Spleen (tissue), 11 donors: ENCODE results near the gene ANO3. TPM values are rescaled to one million over a fixed set of nuclear protein-coding genes. Genes with fewer than 3 reads are reported as not detected.
"Not testable (repeated sequence)": the region's sequence is repeated elsewhere in the genome, so short reads cannot be mapped to it uniquely, and the experiment has no call there.

ENCODE experiments used
- DNase-seq: peaks from one replicate; pipeline ENCODE4 v3.0.0-alpha.2; 2020
- H3K27ac ChIP-seq, 8 donors: fragments of 200-600 bp; sonication (generic) in 7 of 8; 1 replicate in 4 of 8; 2 replicates in 4 of 8; pipeline versions ENCODE4 v1.5.0 to v1.8.0; 2016 to 2021; ENCODE audit warnings: inconsistent platforms in 4 of 8, mild to moderate bottlenecking in 4 of 8, moderate library complexity in 1 of 8
- H3K27me3 ChIP-seq, 7 donors: fragments of 200-600 bp; sonication (generic) in 6 of 7; replicated peaks in 1 of 7; 1 replicate in 4 of 7; 2 replicates in 3 of 7; pipeline versions ENCODE4 v1.5.0 to v1.8.0; 2016 to 2021; ENCODE audit warnings: inconsistent platforms in 3 of 7, mild to moderate bottlenecking in 1 of 7
- H3K36me3 ChIP-seq, 6 donors: fragments of 200-600 bp; sonication (generic) in 5 of 6; 1 replicate in 4 of 6; 2 replicates in 2 of 6; pipeline versions ENCODE4 v1.5.0 to v1.8.0; 2016 to 2021; ENCODE audit warnings: inconsistent platforms in 2 of 6
- H3K4me1 ChIP-seq, 6 donors: fragments of 200-600 bp; sonication (generic) in 5 of 6; 1 replicate in 3 of 6; 2 replicates in 3 of 6; pipeline versions ENCODE4 v1.5.0 to v1.8.0; 2016 to 2021; ENCODE audit warnings: inconsistent platforms in 3 of 6
- H3K4me3 ChIP-seq, 8 donors: fragments of 200-600 bp; sonication (generic) in 7 of 8; 1 replicate in 4 of 8; 2 replicates in 4 of 8; pipeline versions ENCODE4 v1.5.0 to v1.8.0; 2016 to 2021; ENCODE audit warnings: inconsistent platforms in 4 of 8, mild to moderate bottlenecking in 4 of 8, moderate library complexity in 2 of 8
- H3K9me3 ChIP-seq, 8 donors: fragments of 200-600 bp; sonication (generic) in 7 of 8; 1 replicate in 4 of 8; 2 replicates in 4 of 8; pipeline versions ENCODE4 v1.5.0 to v1.8.0; 2016 to 2021; ENCODE audit warnings: inconsistent platforms in 4 of 8
- POLR2A ChIP-seq, 3 donors: fragments of 450-650 bp; IDR thresholded peaks; one replicate each; pipeline ENCODE4 v1.5.1; 2017; ENCODE audit warnings: antibody characterized with exemption in 3 of 3, mild to moderate bottlenecking in 1 of 3
- POLR2AphosphoS5 ChIP-seq, 3 donors: sonication (generic); formaldehyde crosslinking; IDR thresholded peaks; one replicate each; pipeline ENCODE4 v1.5.1; 2017; ENCODE audit warnings: antibody characterized with exemption in 3 of 3
- WGBS, 5 donors: extraction: QIAGEN DNeasy Blood & Tissue Kit in 3 of 5; methylation state at CpG; one replicate each; pipeline versions ENCODE4 v1.1.5 to v1.1.7; 2013 to 2018; 5-methylcytosine and 5-hydroxymethylcytosine counted together
- intact Hi-C: fragments of 100-400 bp; cut with DNase I; formaldehyde crosslinking; loops from one replicate; pipeline ENCODE4 v1.15.0; 2023; ENCODE audit warnings: low total_unique reads
- polyA plus RNA-seq, 3 donors: library from polyadenylated mRNA; stranded (reverse); fragments of 200-250 nt; gene quantifications; one replicate each; pipeline ENCODE4 v1.2.1, GENCODE V29; 2013
- total RNA-seq, 7 donors: library from RNA; depleted of rRNA in 3 of 7; stranded (reverse); fragments of >200 nt in 3 of 7; fragmentation: NEBNext Ultra II Directional in 4 of 7; extraction: Animal tissue kit (Norgen Biotek cat#: 25700) in 4 of 7; gene quantifications; one replicate each; pipeline versions ENCODE4 v1.1.0 to v1.2.1, GENCODE V29; 2016 to 2021
- TF ChIP-seq, protein P1 (sequence below), 11 experiments: fragments of 200-600 bp in 7 of 11; fragments of 450-650 bp in 4 of 11; sonication (generic) in 4 of 11; IDR thresholded peaks in 8 of 11; conservative IDR thresholded peaks in 3 of 11; 1 replicate in 7 of 11; 2 replicates in 4 of 11; pipeline versions ENCODE4 v1.4.0 to v1.8.0; 2016 to 2021; ENCODE audit warnings: antibody characterized with exemption in 11 of 11, inconsistent platforms in 4 of 11, mild to moderate bottlenecking in 1 of 11
- donor health status: healthy with polysubstance abuse.
- donor health status: DM: no; HTN: no; CAD: no; lungs with moderate emphysema.
- donor health status: DM: no; HTN: no; CAD: no.
- donor health status: Bipolar disorder and iron deficiency.
- donor health status: healthy.
- donor health status: DM: no; HTN: no; CAD: no.
- donor health status: DM: yes; HTN: yes; CAD: no.

Gene ANO3
- total and polyA plus RNA-seq, 10 donors: 0.03 to 2.6 (median 0.26) TPM; not detected in 4

DNA sequence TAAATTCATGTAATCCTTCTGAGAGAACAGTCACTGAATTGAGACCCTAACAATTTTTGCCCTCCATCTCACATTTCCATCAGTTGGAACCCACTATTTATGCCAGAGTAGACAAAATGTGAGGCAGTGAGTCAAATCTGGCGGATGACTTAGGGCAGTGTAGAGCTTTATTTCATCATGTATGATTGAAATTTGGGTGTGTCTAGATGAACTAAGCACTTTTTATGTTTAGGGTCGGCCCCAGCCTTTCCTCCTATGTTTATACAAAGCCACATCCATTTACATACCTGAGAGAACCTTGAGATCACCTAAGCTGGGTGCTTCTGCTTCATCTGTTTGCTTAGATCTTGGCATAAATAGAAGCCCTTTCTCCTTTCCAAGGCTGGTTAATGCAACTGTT is 255.1 kb downstream of the ANO3 start:
- Histone ChIP-seq H3K4me3 (no peak overlapping the region), H3K4me1 (no peaks in the 10 kb centered on the region), H3K27ac (no peak overlapping the region), H3K27me3 (no peaks in the 10 kb centered on the region), H3K36me3 (no peaks in the 10 kb centered on the region), H3K9me3 (peaks cover 0 to 6% (median 0%) of the 10 kb centered on the region in 8 donors)
- intact Hi-C loops: no loop called here
- DNase-seq: no peak
- no peak for TF ChIP-seq POLR2A (IDR thresholded peaks at IDR 0.05)
- TF ChIP-seq POLR2AphosphoS5 (IDR thresholded peaks at IDR 0.05): no peak
- TF ChIP-seq, protein P1, sequence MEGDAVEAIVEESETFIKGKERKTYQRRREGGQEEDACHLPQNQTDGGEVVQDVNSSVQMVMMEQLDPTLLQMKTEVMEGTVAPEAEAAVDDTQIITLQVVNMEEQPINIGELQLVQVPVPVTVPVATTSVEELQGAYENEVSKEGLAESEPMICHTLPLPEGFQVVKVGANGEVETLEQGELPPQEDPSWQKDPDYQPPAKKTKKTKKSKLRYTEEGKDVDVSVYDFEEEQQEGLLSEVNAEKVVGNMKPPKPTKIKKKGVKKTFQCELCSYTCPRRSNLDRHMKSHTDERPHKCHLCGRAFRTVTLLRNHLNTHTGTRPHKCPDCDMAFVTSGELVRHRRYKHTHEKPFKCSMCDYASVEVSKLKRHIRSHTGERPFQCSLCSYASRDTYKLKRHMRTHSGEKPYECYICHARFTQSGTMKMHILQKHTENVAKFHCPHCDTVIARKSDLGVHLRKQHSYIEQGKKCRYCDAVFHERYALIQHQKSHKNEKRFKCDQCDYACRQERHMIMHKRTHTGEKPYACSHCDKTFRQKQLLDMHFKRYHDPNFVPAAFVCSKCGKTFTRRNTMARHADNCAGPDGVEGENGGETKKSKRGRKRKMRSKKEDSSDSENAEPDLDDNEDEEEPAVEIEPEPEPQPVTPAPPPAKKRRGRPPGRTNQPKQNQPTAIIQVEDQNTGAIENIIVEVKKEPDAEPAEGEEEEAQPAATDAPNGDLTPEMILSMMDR (IDR thresholded peaks at IDR 0.05 in 8 of 11, conservative IDR thresholded peaks at IDR 0.05 in 3 of 11): no peak
- WGBS, 5 donors: 57 to 78% (median 65%) methylated on average over 2 of the region's 2 CpGs

DNA sequence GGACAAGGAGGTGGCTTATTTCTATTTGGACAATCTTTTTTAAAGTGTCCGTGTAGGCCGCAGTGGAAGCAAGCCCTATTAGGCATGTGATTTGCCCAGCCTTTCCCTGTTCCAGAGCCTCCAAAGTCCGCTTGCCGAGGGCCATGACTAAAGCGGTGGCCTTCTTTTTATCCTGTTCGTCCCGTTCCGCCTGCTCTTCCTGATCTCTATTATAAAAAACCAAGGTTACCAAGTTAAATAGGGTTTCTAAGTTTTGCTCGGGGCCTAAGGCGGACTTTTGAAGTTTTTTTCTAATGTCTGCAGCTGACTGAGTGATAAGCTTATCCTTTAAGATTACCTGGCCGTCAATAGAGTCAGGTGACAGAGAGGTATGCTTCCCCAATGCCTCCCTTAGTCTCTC is 261.8 kb downstream of the ANO3 start:
- Histone ChIP-seq H3K4me1 (no peaks in the 10 kb centered on the region), H3K4me3 (no peak overlapping the region), H3K9me3 (peaks cover 0 to 6% (median 0%) of the 10 kb centered on the region in 8 donors), H3K27ac (no peak overlapping the region), H3K27me3 (no peaks in the 10 kb centered on the region), H3K36me3 (no peaks in the 10 kb centered on the region)
- intact Hi-C loops: no loop called here
- TF ChIP-seq POLR2A (IDR thresholded peaks at IDR 0.05): no peak
- TF ChIP-seq, protein P1 (IDR thresholded peaks at IDR 0.05 in 8 of 11, conservative IDR thresholded peaks at IDR 0.05 in 3 of 11): no peak
- TF ChIP-seq POLR2AphosphoS5 (IDR thresholded peaks at IDR 0.05): no peak
- 68 to 92% (median 89%) methylated on average over 11 of the region's 11 CpGs for WGBS, 5 donors
- no peak for DNase-seq

DNA sequence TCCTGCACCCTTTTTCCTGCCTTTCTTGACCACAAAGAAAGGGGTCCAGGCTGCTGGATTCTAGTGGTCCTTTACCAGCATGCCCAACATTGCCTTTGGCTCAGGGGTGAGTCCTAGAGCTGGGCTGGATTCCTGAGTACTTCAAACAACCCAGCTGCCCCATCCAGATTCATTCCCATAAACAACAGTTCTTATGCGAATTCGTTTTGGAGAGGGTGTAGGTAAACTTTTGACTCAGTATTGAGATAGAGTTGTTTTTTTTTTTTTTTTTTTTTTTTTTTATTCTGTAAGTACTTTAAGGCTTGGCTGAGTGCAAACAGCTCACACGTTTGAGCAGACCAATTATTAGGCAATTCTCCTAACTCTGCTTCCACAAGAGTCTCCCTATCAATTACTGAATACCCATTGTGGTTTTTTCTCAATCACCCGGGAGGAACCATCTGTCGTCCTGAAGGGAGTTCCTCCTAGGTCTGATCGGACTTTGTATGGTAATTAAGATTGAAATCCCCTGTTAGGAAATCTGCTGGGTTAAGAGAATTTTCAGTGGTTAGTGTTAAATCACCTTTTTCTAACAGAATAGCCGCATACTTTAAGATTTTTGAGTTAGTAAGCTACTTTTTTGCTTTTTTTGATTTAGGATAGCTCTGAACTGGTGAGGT is 263.4 kb downstream of the ANO3 start:
- H3K9me3 ChIP-seq, DNase-seq, H3K4me1 ChIP-seq, H3K36me3 ChIP-seq, intact Hi-C loops, H3K4me3 ChIP-seq, H3K27me3 ChIP-seq, H3K27ac ChIP-seq: not testable (repeated sequence)
- 27 to 45% (median 37%) methylated on average over 7 of the region's 7 CpGs for WGBS, 5 donors

DNA sequence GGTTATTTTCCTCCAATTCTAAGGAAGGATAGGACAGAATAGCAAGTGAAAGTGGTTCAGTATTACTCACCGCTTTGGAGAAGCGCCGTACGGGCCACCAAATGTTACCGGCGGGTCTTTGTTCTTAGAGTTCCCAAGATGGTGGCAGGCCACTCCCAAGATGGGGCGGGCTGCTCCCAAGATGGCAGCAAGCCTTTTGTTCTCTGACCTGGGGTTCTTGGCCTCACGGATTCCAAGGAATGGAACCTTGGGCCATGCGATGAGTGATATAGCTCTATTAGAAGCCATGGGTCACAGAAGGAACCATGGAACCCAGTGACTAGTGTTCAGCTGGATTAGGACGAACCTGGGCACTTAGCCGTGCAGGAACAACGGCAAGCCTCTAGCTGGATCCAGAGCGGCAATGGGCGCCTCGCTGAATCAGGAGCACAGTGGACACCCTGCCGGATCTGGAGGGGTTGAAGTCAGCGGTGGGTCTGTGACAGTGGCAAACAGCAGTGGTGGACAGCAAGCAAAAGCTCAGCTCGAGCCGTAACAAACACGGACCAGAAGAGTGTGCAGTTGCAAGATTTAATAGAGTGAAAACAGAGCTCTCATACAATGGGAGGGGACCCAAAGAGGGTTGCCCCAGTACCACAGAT is 265.2 kb downstream of the ANO3 start:
- DNase-seq, H3K4me1 ChIP-seq, H3K27me3 ChIP-seq, H3K27ac ChIP-seq, H3K36me3 ChIP-seq, H3K4me3 ChIP-seq, H3K9me3 ChIP-seq, intact Hi-C loops: not testable (repeated sequence)
- WGBS, 5 donors: 90 to 95% (median 94%) methylated on average over 20 of the region's 20 CpGs

DNA sequence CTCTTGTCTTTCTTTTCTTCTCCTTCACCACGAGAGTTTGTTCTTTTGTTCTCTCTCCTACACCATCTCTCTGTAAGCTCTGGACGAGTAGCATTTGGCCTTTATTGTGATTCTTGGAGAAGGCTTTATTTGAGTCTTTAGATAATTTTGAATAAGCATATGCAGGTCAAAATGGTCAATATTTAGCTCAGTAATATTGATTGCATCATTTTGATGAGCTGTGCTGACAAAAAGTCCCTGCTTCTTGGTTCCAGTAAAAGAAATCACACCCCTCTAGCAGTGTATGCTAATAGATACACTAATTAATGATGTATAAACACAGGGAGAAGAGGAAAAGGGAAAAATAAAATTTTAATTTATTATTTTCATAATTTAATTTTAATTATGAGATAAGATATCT is 266.0 kb downstream of the ANO3 start:
- Histone ChIP-seq H3K36me3 (no peaks in the 10 kb centered on the region), H3K27ac (no peak overlapping the region), H3K9me3 (no peaks in the 10 kb centered on the region), H3K27me3 (no peaks in the 10 kb centered on the region), H3K4me1 (no peaks in the 10 kb centered on the region), H3K4me3 (no peak overlapping the region)
- TF ChIP-seq POLR2AphosphoS5 (IDR thresholded peaks at IDR 0.05): no peak
- TF ChIP-seq POLR2A (IDR thresholded peaks at IDR 0.05): no peak
- TF ChIP-seq, protein P1 (IDR thresholded peaks at IDR 0.05 in 8 of 11, conservative IDR thresholded peaks at IDR 0.05 in 3 of 11): no peak
- WGBS, 5 donors: 65 to 81% (median 78%) methylated on average over 2 of the region's 2 CpGs
- no peak for DNase-seq
- intact Hi-C loops: no loop called here
